GM20000 (cell line): ENCODE data around the gene MYH2.

Experiments
- DNase-seq: peaks from one replicate; pipeline ENCODE4 v3.0.0; 2012; ENCODE audit warnings: low spot score
- CTCF ChIP-seq: IDR thresholded peaks from 2 replicates; pipeline ENCODE4 v1.5.1; 2012; ENCODE audit warnings: mild to moderate bottlenecking, control low read depth; ENCODE audit errors: extremely low read depth, missing control alignments

MYH2 gene

GRCh38 chr17:10516065-10516464 is 33.4 kb downstream of the MYH2 start:
- DNase-seq, result no peak
- TF ChIP-seq CTCF, result no peak

- no peak for TF ChIP-seq CTCF
- DNase-seq, result no peak
These were observed 36.0 kb downstream of the MYH2 start for GRCh38 chr17:10513299-10514067.

- DNase-seq, result no peak
- TF ChIP-seq CTCF, result no peak
These were observed 36.6 kb downstream of the MYH2 start for GRCh38 chr17:10512856-10513255.

GRCh38 chr17:10499950-10500349 is 49.5 kb downstream of the MYH2 start:
- TF ChIP-seq CTCF, result no peak
- no peak for DNase-seq

GRCh38 chr17:10492004-10492403 is 57.5 kb downstream of the MYH2 start:
- TF ChIP-seq CTCF, result no peak
- DNase-seq, result no peak

- no peak for TF ChIP-seq CTCF
These were observed 67.2 kb downstream of the MYH2 start for GRCh38 chr17:10482252-10482651.

GRCh38 chr17:10477701-10478100 is 71.8 kb downstream of the MYH2 start:
- no peak for TF ChIP-seq CTCF
- DNase-seq, result no peak

More at GRCh38 chr17:10482252-10482651, 67.2 kb downstream of the MYH2 start:
- DNase-seq, result no peak
